H1 (cell line): ENCODE results near the gene PSAP. TPM values are rescaled to one million over a fixed set of nuclear protein-coding genes. Genes with fewer than 3 reads are reported as not detected.

Source experiments
- CTCF ChIA-PET: fragments of 300-600 bp; sonication (Branson Sonifier 250); formaldehyde crosslinking; loops from one replicate; lab custom pipeline; 2021; ENCODE audit not compliant: partially characterized antibody; lab: Charles Lee
- POLR2A ChIA-PET: fragments of 300-600 bp; sonication (Branson Sonifier 250); formaldehyde crosslinking; loops from one replicate; lab custom pipeline; 2021; ENCODE audit warnings: inconsistent platforms; ENCODE audit not compliant: partially characterized antibody; lab: Charles Lee
- DNase-seq, 2 experiments: peaks; one replicate each; pipeline versions ENCODE4 v3.0.0 to v3.0.0-alpha.2; 2010 to 2022; ENCODE audit warnings: low spot score in 2 of 2, low read depth in 1 of 2, mixed read lengths in 1 of 2
- FAIRE-seq: peaks from 2 replicates; lab custom pipeline; 2011; peaks lifted over from hg19 to GRCh38; lab: Jason Lieb, UNC
- H2AFZ ChIP-seq: 2 replicates; pipeline ENCODE4 v1.8.1; 2012; ENCODE audit warnings: low read length, inconsistent platforms
- H2AK5ac ChIP-seq: 2 replicates; pipeline ENCODE4 v1.6.1; 2013; ENCODE audit warnings: low read depth, low read length
- H2BK120ac ChIP-seq: replicated peaks from 2 replicates; pipeline ENCODE3; 2013; ENCODE audit warnings: low read depth, low read length, inconsistent platforms
- H2BK12ac ChIP-seq: 2 replicates; pipeline ENCODE4 v1.6.1; 2013; ENCODE audit warnings: low read depth, low read length
- H2BK15ac ChIP-seq: 2 replicates; pipeline ENCODE4 v1.6.1; 2013; ENCODE audit warnings: low read length
- H2BK20ac ChIP-seq: 2 replicates; pipeline ENCODE4 v1.6.1; 2013; ENCODE audit warnings: low read length
- H2BK5ac ChIP-seq: 2 replicates; pipeline ENCODE4 v1.6.1; 2013; ENCODE audit warnings: low read depth, low read length
- H3K14ac ChIP-seq: 2 replicates; pipeline ENCODE4 v1.6.1; 2013; ENCODE audit warnings: inconsistent platforms; ENCODE audit not compliant: insufficient read length
- H3K18ac ChIP-seq: 2 replicates; pipeline ENCODE4 v1.6.1; 2013; ENCODE audit warnings: low read length; ENCODE audit errors: extremely low read depth
- H3K23ac ChIP-seq: 2 replicates; pipeline ENCODE4 v1.6.1; 2013; ENCODE audit warnings: inconsistent platforms; ENCODE audit not compliant: insufficient read length
- H3K23me2 ChIP-seq: 2 replicates; pipeline ENCODE4 v1.6.1; 2013; ENCODE audit warnings: low read depth, low read length
- H3K27ac ChIP-seq: 2 replicates; pipeline ENCODE4 v1.6.1; 2011; ENCODE audit warnings: low read depth, low read length, inconsistent platforms
- H3K27me3 ChIP-seq, 4 experiments: replicated peaks in 1 of 4; 1 replicate in 1 of 4; 2 replicates in 3 of 4; pipeline versions ENCODE4 v1.6.1 to v1.8.1; 2011 to 2013; ENCODE audit warnings: low read length in 3 of 4, mild to moderate bottlenecking in 3 of 4, inconsistent platforms in 2 of 4, mixed read lengths in 2 of 4, moderate library complexity in 1 of 4; ENCODE audit not compliant: control insufficient read depth in 3 of 4, insufficient read depth in 3 of 4; ENCODE audit errors: extremely low read depth in 1 of 4
- H3K36me3 ChIP-seq, 4 experiments: 2 replicates each; pipeline versions ENCODE4 v1.6.1 to v1.8.1; 2011 to 2013; ENCODE audit warnings: mild to moderate bottlenecking in 4 of 4, low read length in 3 of 4, moderate library complexity in 2 of 4, control low read depth in 1 of 4, inconsistent platforms in 1 of 4; ENCODE audit not compliant: insufficient read depth in 4 of 4, control insufficient read depth in 2 of 4
- H3K4ac ChIP-seq: replicated peaks from 2 replicates; pipeline ENCODE3; 2013; ENCODE audit warnings: low read length, low read depth, mixed read lengths, inconsistent platforms; ENCODE audit not compliant: insufficient read length
- H3K4me1 ChIP-seq, 4 experiments: replicated peaks in 1 of 4; 1 replicate in 1 of 4; 2 replicates in 3 of 4; pipeline versions ENCODE4 v1.6.1 to v1.8.1; 2011 to 2013; ENCODE audit warnings: low read length in 3 of 4, inconsistent platforms in 2 of 4, mixed read lengths in 1 of 4; ENCODE audit not compliant: insufficient read depth in 4 of 4, control insufficient read depth in 3 of 4
- H3K4me2 ChIP-seq, 2 experiments: 2 replicates each; pipeline versions ENCODE4 v1.6.1 to v1.8.1; 2011 to 2013; ENCODE audit warnings: low read depth in 2 of 2, low read length in 2 of 2, control low read depth in 1 of 2, inconsistent platforms in 1 of 2, mild to moderate bottlenecking in 1 of 2; ENCODE audit not compliant: insufficient read depth in 1 of 2
- H3K4me3 ChIP-seq, 4 experiments: fragments of 200-600, 300-600 bp in 1 of 4; sonication (generic), shearing (Covaris generic), sonication (Bioruptor Twin) in 1 of 4; 2 replicates each; pipeline versions ENCODE4 v1.5.1 to v1.8.1; 2011 to 2016; ENCODE audit warnings: low read length in 4 of 4, low read depth in 3 of 4, control low read depth in 2 of 4, inconsistent platforms in 2 of 4, mild to moderate bottlenecking in 2 of 4, mixed read lengths in 1 of 4, moderate library complexity in 1 of 4; ENCODE audit not compliant: insufficient read depth in 2 of 4; ENCODE audit errors: extremely low read depth in 1 of 4
- H3K56ac ChIP-seq: replicated peaks from 2 replicates; pipeline ENCODE3; 2013; ENCODE audit warnings: low read depth, mild to moderate bottlenecking, mixed read lengths, low read length, inconsistent platforms; ENCODE audit not compliant: insufficient read length
- H3K79me1 ChIP-seq: 2 replicates; pipeline ENCODE4 v1.6.1; 2013; ENCODE audit warnings: low read depth, low read length, control low read depth
- H3K79me2 ChIP-seq, 2 experiments: 2 replicates each; pipeline versions ENCODE4 v1.6.1 to v1.8.1; 2012 to 2013; ENCODE audit warnings: low read length in 2 of 2, mild to moderate bottlenecking in 2 of 2, inconsistent platforms in 1 of 2; ENCODE audit not compliant: insufficient read depth in 2 of 2, control insufficient read depth in 1 of 2
- H3K9ac ChIP-seq, 4 experiments: replicated peaks in 1 of 4; 1 replicate in 1 of 4; 2 replicates in 3 of 4; pipeline versions ENCODE4 v1.6.1 to v1.8.1; 2011 to 2013; ENCODE audit warnings: low read depth in 3 of 4, low read length in 3 of 4, control low read depth in 2 of 4, mild to moderate bottlenecking in 2 of 4, moderate library complexity in 2 of 4, inconsistent platforms in 1 of 4; ENCODE audit errors: extremely low read depth in 1 of 4
- H3K9me3 ChIP-seq, 2 experiments: 2 replicates each; pipeline versions ENCODE4 v1.6.1 to v1.8.1; 2012 to 2013; ENCODE audit warnings: mild to moderate bottlenecking in 2 of 2, moderate library complexity in 2 of 2, control low read depth in 1 of 2, inconsistent platforms in 1 of 2, low read depth in 1 of 2, low read length in 1 of 2, mixed read lengths in 1 of 2; ENCODE audit not compliant: insufficient read depth in 2 of 2
- H4K20me1 ChIP-seq, 2 experiments: replicated peaks in 1 of 2; 2 replicates each; pipeline versions ENCODE3 to v1.8.1; 2011 to 2013; ENCODE audit warnings: inconsistent platforms in 2 of 2, low read length in 2 of 2, mild to moderate bottlenecking in 1 of 2; ENCODE audit not compliant: insufficient read depth in 2 of 2, control insufficient read depth in 1 of 2
- H4K5ac ChIP-seq: 2 replicates; pipeline ENCODE4 v1.6.1; 2013; ENCODE audit warnings: low read length, low read depth, mixed read lengths, inconsistent platforms; ENCODE audit not compliant: insufficient read length
- H4K8ac ChIP-seq: 2 replicates; pipeline ENCODE4 v1.8.0; 2013; ENCODE audit warnings: mild to moderate bottlenecking, moderate library complexity, low read length, inconsistent platforms; ENCODE audit not compliant: insufficient read depth; ENCODE audit errors: extremely low read depth
- H4K91ac ChIP-seq: replicated peaks from 2 replicates; pipeline ENCODE3; 2013; ENCODE audit warnings: low read length, mixed read lengths, inconsistent platforms; ENCODE audit not compliant: insufficient read length
- CHD2 ChIP-seq: IDR thresholded peaks from 2 replicates; pipeline ENCODE4 v1.6.1; 2012; ENCODE audit warnings: low read length, improper control_type of control experiment
- EGR1 ChIP-seq: IDR thresholded peaks from 2 replicates; pipeline ENCODE4 v1.6.1; 2011; ENCODE audit warnings: low read depth, low read length, borderline replicate concordance
- GABPA ChIP-seq: IDR thresholded peaks from 2 replicates; pipeline ENCODE4 v1.6.1; 2011; ENCODE audit warnings: mild to moderate bottlenecking, low read length, moderate library complexity, borderline replicate concordance; ENCODE audit not compliant: insufficient read depth
- JUND ChIP-seq: IDR thresholded peaks from 2 replicates; pipeline ENCODE4 v1.6.1; 2011; ENCODE audit warnings: mild to moderate bottlenecking, improper control_type of control experiment, low read length
- POU5F1 ChIP-seq: IDR thresholded peaks from 2 replicates; pipeline ENCODE4 v1.6.1; 2011; ENCODE audit warnings: low read depth, mild to moderate bottlenecking, low read length, moderate library complexity
- RNF2 ChIP-seq: fragments of 200-900, 300-1000 bp; sonication (generic); IDR thresholded peaks from 2 replicates; pipeline ENCODE4 v1.7.1; 2016; ENCODE audit warnings: borderline replicate concordance, low read depth, mild to moderate bottlenecking, antibody characterized with exemption, low read length; ENCODE audit not compliant: poor library complexity, severe bottlenecking; ENCODE audit errors: missing control alignments
- SP4 ChIP-seq: IDR thresholded peaks from 2 replicates; pipeline ENCODE4 v1.6.1; 2012; ENCODE audit warnings: low read length, inconsistent platforms
- TCF12 ChIP-seq: IDR thresholded peaks from 2 replicates; pipeline ENCODE4 v1.6.1; 2011; ENCODE audit warnings: low read depth, mild to moderate bottlenecking, low read length
- WGBS, 2 experiments: shearing (Covaris generic) in 1 of 2; methylation state at CpG; one replicate each; pipeline versions ENCODE4 v1.1.6 to v1.1.7; 2013 to 2015; ENCODE audit warnings: low lambda C conversion rate in 2 of 2, mixed read lengths in 2 of 2, inconsistent platforms in 1 of 2, low coverage in 1 of 2, missing lambda C conversion rate in 1 of 2; ENCODE audit not compliant: insufficient replicate concordance in 2 of 2, insufficient coverage in 1 of 2, insufficient read length in 1 of 2; ENCODE audit errors: extremely low coverage in 1 of 2, missing lambda C conversion rate in 1 of 2; 5-methylcytosine and 5-hydroxymethylcytosine counted together
- polyA plus RNA-seq, 7 experiments: library from polyadenylated mRNA; depleted of rRNA in 3 of 7; stranded (reverse) in 5 of 7; unstranded in 2 of 7; fragments of >200 nt in 5 of 7; fragments of 200-250 nt in 2 of 7; gene quantifications; 1 replicate in 5 of 7; 2 replicates in 1 of 7; 4 replicates in 1 of 7; pipeline versions ENCODE4 v1.2.1 to v1.2.3, GENCODE V29; 2011 to 2013; ENCODE audit warnings: missing spikeins in 2 of 7, mixed read lengths in 2 of 7
- total RNA-seq: library from RNA; stranded (reverse); fragmentation: NEBNext Ultra II Directional; extraction: Animal tissue kit (Norgen Biotek cat#: 25700); gene quantifications from 2 replicates; pipeline ENCODE4 v1.2.1, GENCODE V29; 2021
- TF ChIP-seq, protein P1 (sequence below): IDR thresholded peaks from 2 replicates; pipeline ENCODE4 v1.6.1; 2011; ENCODE audit warnings: low read depth, mild to moderate bottlenecking, low read length; ENCODE audit not compliant: insufficient read depth
- TF ChIP-seq, protein P2 (sequence below), 3 experiments: IDR thresholded peaks; 1 replicate in 2 of 3; 2 replicates in 1 of 3; pipeline versions ENCODE4 v1.5.1 to v1.6.1; 2011; ENCODE audit warnings: low read length in 3 of 3, mild to moderate bottlenecking in 3 of 3, inconsistent platforms in 2 of 3, low read depth in 1 of 3, moderate library complexity in 1 of 3; ENCODE audit not compliant: insufficient read depth in 1 of 3; ENCODE audit errors: control extremely low read depth in 1 of 3

Gene PSAP
- total and polyA plus RNA-seq, 2 of the 8 experiments (the other 6 are each of a cell fraction or from before 2014, with no cell fraction given) = 386 to 504 TPM

DNA sequence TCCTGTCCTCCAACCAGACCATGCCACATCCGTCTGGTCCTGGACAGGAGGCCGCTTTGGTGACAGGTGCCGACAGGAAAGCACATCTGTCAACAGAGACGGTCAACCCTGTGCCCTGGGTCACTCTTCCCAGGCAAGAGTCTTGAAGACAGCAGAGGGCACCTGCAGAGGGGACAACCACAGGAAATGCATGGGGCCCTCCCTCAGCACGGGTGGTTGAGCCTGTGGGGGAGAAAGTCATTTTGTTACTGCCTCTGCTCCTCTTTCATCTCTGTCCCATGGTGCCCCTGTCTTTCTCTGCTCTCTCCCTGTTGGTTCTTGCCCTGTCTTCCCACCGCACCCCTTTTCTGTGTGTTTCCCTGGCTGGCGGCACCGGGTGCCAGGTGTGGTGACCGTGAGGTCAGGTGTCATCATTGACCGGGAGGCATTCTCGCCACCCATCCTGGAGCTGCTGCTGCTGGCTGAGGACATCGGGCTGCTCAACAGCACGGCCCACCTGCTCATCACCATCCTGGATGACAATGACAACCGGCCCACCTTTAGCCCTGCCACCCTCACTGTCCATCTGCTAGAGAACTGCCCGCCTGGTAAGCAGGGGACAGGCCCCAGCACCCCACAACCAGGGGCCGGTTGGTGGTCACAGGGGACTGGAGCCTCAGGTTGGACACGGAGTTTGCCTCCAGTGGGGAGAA is 60.2 kb downstream of the PSAP start:
- Histone ChIP-seq H3K18ac (no peak overlapping the region), H2AK5ac (no peak overlapping the region), H2BK12ac (no peak overlapping the region), H3K14ac (no peak overlapping the region), H2BK15ac (no peak overlapping the region), H2BK20ac (no peak overlapping the region), H4K5ac (no peak overlapping the region), H3K4me1 (no peaks in the 10 kb centered on the region), H2BK120ac (no peak overlapping the region), H3K23ac (no peak overlapping the region), H3K23me2 (no peaks in the 10 kb centered on the region), H3K27me3 (no peaks in the 10 kb centered on the region), H3K9me3 (no peaks in the 10 kb centered on the region), H2BK5ac (no peak overlapping the region), H2AFZ (no peak overlapping the region), H3K27ac (no peak overlapping the region), H3K36me3 (no peaks in the 10 kb centered on the region), H3K4ac (no peak overlapping the region), H3K4me3 (no peak overlapping the region), H3K79me1 (no peaks in the 10 kb centered on the region), H3K4me2 (no peak overlapping the region), H3K9ac (no peak overlapping the region), H4K91ac (no peak overlapping the region), H4K20me1 (no peaks in the 10 kb centered on the region), H3K79me2 (no peaks in the 10 kb centered on the region), H4K8ac (no peak overlapping the region), H3K56ac (no peak overlapping the region)
- FAIRE-seq (no peak), DNase-seq (no peak)
- POLR2A ChIA-PET = interaction anchor here (0.6 kb wide), 1 partner anchor 944 kb away, joined by 3 read pairs; no protein-coding TSS in a partner anchor
- 95% methylated on average over 16 of the region's 17 CpGs; no CpG with 5 or more reads in 1 of the 2 experiments for WGBS, 2 experiments
- CTCF ChIA-PET = interaction anchor here (1.6 kb wide), 1 partner anchor 13 kb away, joined by 5 read pairs; no protein-coding TSS in a partner anchor
- no peak for TF ChIP-seq JUND
- TF ChIP-seq CHD2 = no peak
- TF ChIP-seq EGR1 = no peak
- TF ChIP-seq POU5F1 = no peak
- TF ChIP-seq GABPA = no peak
- TF ChIP-seq, protein P1, sequence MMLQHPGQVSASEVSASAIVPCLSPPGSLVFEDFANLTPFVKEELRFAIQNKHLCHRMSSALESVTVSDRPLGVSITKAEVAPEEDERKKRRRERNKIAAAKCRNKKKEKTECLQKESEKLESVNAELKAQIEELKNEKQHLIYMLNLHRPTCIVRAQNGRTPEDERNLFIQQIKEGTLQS = no peak
- TF ChIP-seq, protein P2, sequence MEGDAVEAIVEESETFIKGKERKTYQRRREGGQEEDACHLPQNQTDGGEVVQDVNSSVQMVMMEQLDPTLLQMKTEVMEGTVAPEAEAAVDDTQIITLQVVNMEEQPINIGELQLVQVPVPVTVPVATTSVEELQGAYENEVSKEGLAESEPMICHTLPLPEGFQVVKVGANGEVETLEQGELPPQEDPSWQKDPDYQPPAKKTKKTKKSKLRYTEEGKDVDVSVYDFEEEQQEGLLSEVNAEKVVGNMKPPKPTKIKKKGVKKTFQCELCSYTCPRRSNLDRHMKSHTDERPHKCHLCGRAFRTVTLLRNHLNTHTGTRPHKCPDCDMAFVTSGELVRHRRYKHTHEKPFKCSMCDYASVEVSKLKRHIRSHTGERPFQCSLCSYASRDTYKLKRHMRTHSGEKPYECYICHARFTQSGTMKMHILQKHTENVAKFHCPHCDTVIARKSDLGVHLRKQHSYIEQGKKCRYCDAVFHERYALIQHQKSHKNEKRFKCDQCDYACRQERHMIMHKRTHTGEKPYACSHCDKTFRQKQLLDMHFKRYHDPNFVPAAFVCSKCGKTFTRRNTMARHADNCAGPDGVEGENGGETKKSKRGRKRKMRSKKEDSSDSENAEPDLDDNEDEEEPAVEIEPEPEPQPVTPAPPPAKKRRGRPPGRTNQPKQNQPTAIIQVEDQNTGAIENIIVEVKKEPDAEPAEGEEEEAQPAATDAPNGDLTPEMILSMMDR (IDR thresholded peaks at IDR 0.05; ENCODE audit: control extremely low read depth in 1 of 3, insufficient read depth in 1 of 3, low read depth in 1 of 3, low read length in 3 of 3) = no peak
- TF ChIP-seq TCF12 = no peak
- TF ChIP-seq SP4 = no peak
- no peak for TF ChIP-seq RNF2
